Upper lobe of left lung (tissue), 6 donors: ENCODE data around the gene KRTAP13-4. TPM values are rescaled to one million over a fixed set of nuclear protein-coding genes. Genes with fewer than 3 reads are reported as not detected.

Experiments used
- ATAC-seq, 2 donors: fragments of 200-7000 bp; cut with Tn5 transposase; one replicate each; pipeline ENCODE4 v1.9.1; 2022; ENCODE audit warnings: mild to moderate bottlenecking in 2 of 2, moderate library complexity in 2 of 2; ENCODE audit not compliant: low FRiP score in 2 of 2
- DNase-seq, 2 donors: peaks; one replicate each; pipeline ENCODE4 v3.0.0-alpha.2; 2019 to 2020
- H3K27ac ChIP-seq, 4 donors: fragments of 200-600 bp; sonication (generic); one replicate each; pipeline ENCODE4 v1.5.1; 2016 to 2019
- H3K27me3 ChIP-seq, 4 donors: fragments of 200-600 bp; sonication (generic); one replicate each; pipeline ENCODE4 v1.5.1; 2017 to 2019
- H3K36me3 ChIP-seq, 4 donors: fragments of 200-600 bp; sonication (generic); one replicate each; pipeline ENCODE4 v1.5.1; 2016 to 2019
- H3K4me1 ChIP-seq, 4 donors: fragments of 200-600 bp; sonication (generic); one replicate each; pipeline ENCODE4 v1.5.1; 2018 to 2019
- H3K4me3 ChIP-seq, 4 donors: fragments of 200-600 bp; sonication (generic); one replicate each; pipeline ENCODE4 v1.5.1; 2017 to 2019; ENCODE audit warnings: mild to moderate bottlenecking in 2 of 4, moderate library complexity in 1 of 4
- H3K9me3 ChIP-seq, 4 donors: fragments of 200-600 bp; sonication (generic); one replicate each; pipeline ENCODE4 v1.5.1; 2018 to 2019
- EP300 ChIP-seq, 4 donors: sonication (generic); formaldehyde crosslinking; IDR thresholded peaks; one replicate each; pipeline ENCODE4 v1.5.1; 2017; ENCODE audit warnings: antibody characterized with exemption in 4 of 4, control low read depth in 2 of 4
- POLR2A ChIP-seq, 4 donors: fragments of 450-650 bp; IDR thresholded peaks; one replicate each; pipeline ENCODE4 v1.5.1; 2016 to 2017; ENCODE audit warnings: antibody characterized with exemption in 4 of 4, mild to moderate bottlenecking in 2 of 4
- POLR2AphosphoS5 ChIP-seq, 2 donors: sonication (generic); formaldehyde crosslinking; IDR thresholded peaks; one replicate each; pipeline ENCODE4 v1.5.1; 2017; ENCODE audit warnings: antibody characterized with exemption in 2 of 2
- WGBS, 2 donors: methylation state at CpG; one replicate each; pipeline ENCODE4 v1.1.5; 2017 to 2018; 5-methylcytosine and 5-hydroxymethylcytosine counted together
- total RNA-seq, 6 donors: library from RNA; depleted of rRNA in 4 of 6; stranded (reverse); fragments of >200 nt in 4 of 6; gene quantifications; one replicate each; pipeline versions ENCODE4 v1.1.0 to v1.2.1, GENCODE V29; 2016 to 2021
- TF ChIP-seq, protein P1 (sequence below), 6 experiments: fragments of 450-650 bp in 4 of 6; fragments of 200-600 bp in 2 of 6; sonication (generic) in 2 of 6; IDR thresholded peaks; one replicate each; pipeline ENCODE4 v1.5.1; 2016 to 2019; ENCODE audit warnings: antibody characterized with exemption in 6 of 6
- donor health status: DM: no; HTN: no; CAD: no; lungs with moderate emphysema.
- donor health status: DM: no; HTN: yes; CAD: no; lungs with severe emphysema.

KRTAP13-4 gene
- total RNA-seq, 6 donors from 2014 or later, result not detected

DNA sequence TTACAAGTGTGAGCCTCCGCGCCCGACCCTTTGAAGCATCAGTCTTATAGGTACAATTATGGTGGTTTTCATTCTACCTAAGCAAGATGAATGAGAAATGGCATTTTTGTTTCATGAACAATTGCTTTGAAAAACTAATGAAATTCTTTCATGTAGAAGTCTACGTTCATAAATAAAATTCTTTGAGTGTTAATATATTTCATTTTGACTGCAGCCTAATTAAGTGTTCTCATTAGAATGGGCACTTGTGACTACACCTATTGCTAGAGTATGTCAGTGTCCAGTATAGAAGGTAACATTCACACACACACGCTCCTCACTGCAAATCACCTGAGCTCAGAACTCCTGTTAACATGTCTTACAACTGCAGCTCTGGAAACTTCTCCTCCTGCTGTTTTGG lies 10.0 kb downstream of the KRTAP13-4 start, which contains the start of gene KRTAP15-1:
Gene KRTAP15-1 (plus strand): TSS at position 301 of the 400 bp plus-strand sequence. CDS start 53 bp downstream, at position 354.
- Histone ChIP-seq H3K4me1 (no peaks in the 10 kb centered on the region), H3K36me3 (no peaks in the 10 kb centered on the region), H3K27ac (no peak within 1 kb of the TSS), H3K4me3 (no peak within 1 kb of the TSS), H3K27me3 (no peaks in the 10 kb centered on the region), H3K9me3 (no peaks in the 10 kb centered on the region)
- no peak for ATAC-seq
- DNase-seq, result no peak
- TF ChIP-seq, protein P1, sequence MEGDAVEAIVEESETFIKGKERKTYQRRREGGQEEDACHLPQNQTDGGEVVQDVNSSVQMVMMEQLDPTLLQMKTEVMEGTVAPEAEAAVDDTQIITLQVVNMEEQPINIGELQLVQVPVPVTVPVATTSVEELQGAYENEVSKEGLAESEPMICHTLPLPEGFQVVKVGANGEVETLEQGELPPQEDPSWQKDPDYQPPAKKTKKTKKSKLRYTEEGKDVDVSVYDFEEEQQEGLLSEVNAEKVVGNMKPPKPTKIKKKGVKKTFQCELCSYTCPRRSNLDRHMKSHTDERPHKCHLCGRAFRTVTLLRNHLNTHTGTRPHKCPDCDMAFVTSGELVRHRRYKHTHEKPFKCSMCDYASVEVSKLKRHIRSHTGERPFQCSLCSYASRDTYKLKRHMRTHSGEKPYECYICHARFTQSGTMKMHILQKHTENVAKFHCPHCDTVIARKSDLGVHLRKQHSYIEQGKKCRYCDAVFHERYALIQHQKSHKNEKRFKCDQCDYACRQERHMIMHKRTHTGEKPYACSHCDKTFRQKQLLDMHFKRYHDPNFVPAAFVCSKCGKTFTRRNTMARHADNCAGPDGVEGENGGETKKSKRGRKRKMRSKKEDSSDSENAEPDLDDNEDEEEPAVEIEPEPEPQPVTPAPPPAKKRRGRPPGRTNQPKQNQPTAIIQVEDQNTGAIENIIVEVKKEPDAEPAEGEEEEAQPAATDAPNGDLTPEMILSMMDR (IDR thresholded peaks at IDR 0.05), result no peak
- TF ChIP-seq POLR2AphosphoS5 (IDR thresholded peaks at IDR 0.05), result no peak
- TF ChIP-seq POLR2A (IDR thresholded peaks at IDR 0.05), result no peak
- TF ChIP-seq EP300 (IDR thresholded peaks at IDR 0.05), result no peak
- 88 to 95% methylated on average over 5 of the region's 5 CpGs for WGBS, 2 donors

DNA sequence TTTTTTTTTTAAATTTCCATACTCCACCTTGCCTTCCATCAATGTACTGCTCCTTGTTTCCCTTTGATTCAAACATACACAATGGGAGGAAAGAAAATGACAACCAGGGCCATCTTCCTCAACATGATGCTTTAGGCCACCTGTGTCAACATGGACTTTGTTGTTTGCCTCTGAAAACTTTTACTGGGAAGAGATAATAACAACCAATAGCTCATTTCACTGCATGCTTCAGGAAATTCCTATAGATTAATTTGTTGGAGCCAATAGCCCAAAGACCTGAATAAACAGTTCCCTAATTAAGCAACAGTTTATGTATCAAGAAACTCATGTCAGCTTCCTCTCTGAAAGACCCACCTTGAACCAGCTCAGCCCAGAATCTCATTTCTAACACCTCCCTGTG lies 13.2 kb downstream of the KRTAP13-4 start:
- TF ChIP-seq EP300 (IDR thresholded peaks at IDR 0.05), result no peak
- Histone ChIP-seq H3K27ac (no peak overlapping the region), H3K4me1 (no peaks in the 10 kb centered on the region), H3K36me3 (no peaks in the 10 kb centered on the region), H3K4me3 (no peak overlapping the region), H3K27me3 (no peaks in the 10 kb centered on the region), H3K9me3 (no peaks in the 10 kb centered on the region)
- ATAC-seq (no peak), DNase-seq (no peak)

DNA sequence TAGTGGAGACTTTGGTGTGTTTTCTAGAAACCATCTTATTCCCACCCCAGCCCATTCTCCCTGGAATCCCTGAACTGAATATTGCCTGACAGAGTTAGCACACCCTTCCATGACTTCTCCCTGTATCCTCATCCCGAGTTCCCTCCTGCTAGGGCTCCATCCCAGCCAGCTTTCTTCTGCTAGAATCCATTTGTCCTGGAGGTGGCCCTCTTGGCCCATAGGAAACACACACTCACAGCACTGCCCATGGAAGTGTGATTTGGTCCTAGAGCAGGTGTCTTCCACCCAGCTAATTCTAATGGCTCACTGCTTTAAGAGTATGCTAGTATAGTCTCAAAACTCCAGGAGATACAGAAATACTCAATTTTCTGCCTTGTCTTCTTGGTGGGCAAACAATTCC lies 14.2 kb downstream of the KRTAP13-4 start:
- H3K9me3 ChIP-seq, result no peaks in the 10 kb centered on the region
- no peak for ATAC-seq
- no peaks in the 10 kb centered on the region for H3K27me3 ChIP-seq
- H3K4me1 ChIP-seq, result no peaks in the 10 kb centered on the region
- H3K4me3 ChIP-seq, result no peak overlapping the region
- no peak for DNase-seq
- TF ChIP-seq POLR2A (IDR thresholded peaks at IDR 0.05), result no peak
- TF ChIP-seq, protein P1 (IDR thresholded peaks at IDR 0.05), result no peak
- TF ChIP-seq POLR2AphosphoS5 (IDR thresholded peaks at IDR 0.05), result no peak
- TF ChIP-seq EP300 (IDR thresholded peaks at IDR 0.05), result no peak
- 42 to 71% methylated on average over 1 of the region's 1 CpG for WGBS, 2 donors
- H3K27ac ChIP-seq, result no peak overlapping the region
- no peaks in the 10 kb centered on the region for H3K36me3 ChIP-seq

- Histone ChIP-seq H3K36me3 (no peaks in the 10 kb centered on the region), H3K4me3 (no peak overlapping the region), H3K27ac (no peak overlapping the region), H3K4me1 (no peaks in the 10 kb centered on the region), H3K9me3 (no peaks in the 10 kb centered on the region), H3K27me3 (no peaks in the 10 kb centered on the region)
- no peak for DNase-seq
- 24 to 35% methylated on average over 4 of the region's 4 CpGs for WGBS, 2 donors
- no peak for ATAC-seq
- no peak for TF ChIP-seq POLR2A (IDR thresholded peaks at IDR 0.05)
- no peak for TF ChIP-seq EP300 (IDR thresholded peaks at IDR 0.05)
- TF ChIP-seq, protein P1 (IDR thresholded peaks at IDR 0.05), result no peak
- no peak for TF ChIP-seq POLR2AphosphoS5 (IDR thresholded peaks at IDR 0.05)
Measured at GRCh38 chr21:30447056-30447455, 17.0 kb downstream of the KRTAP13-4 start.

DNA sequence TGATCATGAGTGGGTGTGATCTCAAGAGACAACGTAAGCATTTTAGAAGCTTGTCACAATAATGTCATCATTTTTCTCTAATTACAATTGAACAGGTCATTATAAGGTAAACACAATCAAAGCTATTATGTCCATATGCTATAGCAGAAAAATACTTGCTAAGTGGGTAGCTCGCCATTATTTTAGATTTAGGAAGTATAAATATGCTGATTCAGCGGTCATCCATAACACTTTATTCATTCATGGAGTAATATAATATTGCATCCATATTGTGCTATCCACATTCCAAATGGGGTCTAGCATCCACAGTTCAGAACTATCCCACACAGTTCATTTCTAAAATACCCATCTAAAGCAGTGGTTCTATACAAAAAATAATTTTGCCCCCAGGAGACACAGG lies 18.5 kb downstream of the KRTAP13-4 start:
- Histone ChIP-seq H3K4me3 (no peak overlapping the region), H3K4me1 (no peaks in the 10 kb centered on the region), H3K36me3 (no peaks in the 10 kb centered on the region), H3K27me3 (no peaks in the 10 kb centered on the region), H3K9me3 (no peaks in the 10 kb centered on the region), H3K27ac (no peak overlapping the region)
- DNase-seq, result no peak
- 82 to 90% methylated on average over 3 of the region's 3 CpGs for WGBS, 2 donors
- ATAC-seq, result no peak
- TF ChIP-seq, protein P1 (IDR thresholded peaks at IDR 0.05), result no peak
- no peak for TF ChIP-seq POLR2AphosphoS5 (IDR thresholded peaks at IDR 0.05)
- TF ChIP-seq POLR2A (IDR thresholded peaks at IDR 0.05), result no peak
- TF ChIP-seq EP300 (IDR thresholded peaks at IDR 0.05), result no peak
